HG03571 (cell line): Measurements from ENCODE around the gene CNGB1.
"Not testable (repeated sequence)": the region's sequence is repeated elsewhere in the genome, so short reads cannot be mapped to it uniquely, and the experiment has no call there.

Source experiments
- ATAC-seq: cut with Tn5 transposase; IDR thresholded peaks from one replicate; pipeline ENCODE4 v1.9.1; 2021; ENCODE audit not compliant: unreplicated experiment

CNGB1 gene

GRCh38 chr16:57866529-57866918, 104.4 kb downstream of the CNGB1 start:
- ATAC-seq = no peak

- ATAC-seq = no peak
Observed at GRCh38 chr16:57865746-57866528, 105.0 kb downstream of the CNGB1 start.

- no peak for ATAC-seq
Observed at GRCh38 chr16:57863434-57864160, 107.3 kb downstream of the CNGB1 start.

GRCh38 chr16:57862698-57863433, 108.1 kb downstream of the CNGB1 start:
- ATAC-seq = no peak

- ATAC-seq = no peak
Observed at GRCh38 chr16:57859331-57859730, 111.6 kb downstream of the CNGB1 start.

GRCh38 chr16:57858635-57859034, 112.3 kb downstream of the CNGB1 start:
- ATAC-seq = no peak

GRCh38 chr16:57857991-57858390, 112.9 kb downstream of the CNGB1 start:
- not testable (repeated sequence) for ATAC-seq

GRCh38 chr16:57855188-57855587, 115.7 kb downstream of the CNGB1 start:
- ATAC-seq = no peak

- ATAC-seq = no peak
Observed at GRCh38 chr16:57852189-57852588, 118.7 kb downstream of the CNGB1 start.

GRCh38 chr16:57848181-57848580, 122.7 kb downstream of the CNGB1 start:
- ATAC-seq = no peak

- ATAC-seq = not testable (repeated sequence)
Observed at GRCh38 chr16:57846931-57847330, 124.0 kb downstream of the CNGB1 start.

- no peak for ATAC-seq
Observed at GRCh38 chr16:57846078-57846697, 124.7 kb downstream of the CNGB1 start.

- no peak for ATAC-seq
Observed at GRCh38 chr16:57845115-57845514, 125.8 kb downstream of the CNGB1 start.

- no peak for ATAC-seq
Observed at GRCh38 chr16:57844416-57845030, 126.4 kb downstream of the CNGB1 start.

GRCh38 chr16:57843400-57843799, 127.5 kb downstream of the CNGB1 start:
- no peak for ATAC-seq

GRCh38 chr16:57842601-57843000, 128.3 kb downstream of the CNGB1 start:
- no peak for ATAC-seq

GRCh38 chr16:57840833-57841232, 130.1 kb downstream of the CNGB1 start:
- ATAC-seq = no peak

GRCh38 chr16:57838161-57838560, 132.8 kb downstream of the CNGB1 start:
- ATAC-seq = no peak

- no peak for ATAC-seq
Observed at GRCh38 chr16:57837305-57838125, 133.4 kb downstream of the CNGB1 start.

- not testable (repeated sequence) for ATAC-seq
Observed at GRCh38 chr16:57835439-57835838, 135.5 kb downstream of the CNGB1 start.
